Measurements from ENCODE around the gene ASPHD1.
A peak's percentile ranks its signal among the peaks of the same experiment; 100 is the strongest.
"Not testable (repeated sequence)": the region's sequence is repeated elsewhere in the genome, so short reads cannot be mapped to it uniquely, and the experiment has no call there.

Gene ASPHD1

GRCh38 chr16:29877266-29877961 lies 22.9 kb upstream of the ASPHD1 start:
- peak; percentile 36 for DNase-seq (ENCODE audit: low read depth)

GRCh38 chr16:29878172-29878571 lies 22.1 kb upstream of the ASPHD1 start:
- no peak for DNase-seq (ENCODE audit: low read depth)

- no peak for DNase-seq (ENCODE audit: low read depth)
Measured at GRCh38 chr16:29881050-29881449, 19.2 kb upstream of the ASPHD1 start.

GRCh38 chr16:29883987-29884386 lies 16.3 kb upstream of the ASPHD1 start:
- DNase-seq (ENCODE audit: low read depth) = no peak

GRCh38 chr16:29889372-29889771 lies 10.9 kb upstream of the ASPHD1 start:
- not testable (repeated sequence) for DNase-seq (ENCODE audit: low read depth)

DNA sequence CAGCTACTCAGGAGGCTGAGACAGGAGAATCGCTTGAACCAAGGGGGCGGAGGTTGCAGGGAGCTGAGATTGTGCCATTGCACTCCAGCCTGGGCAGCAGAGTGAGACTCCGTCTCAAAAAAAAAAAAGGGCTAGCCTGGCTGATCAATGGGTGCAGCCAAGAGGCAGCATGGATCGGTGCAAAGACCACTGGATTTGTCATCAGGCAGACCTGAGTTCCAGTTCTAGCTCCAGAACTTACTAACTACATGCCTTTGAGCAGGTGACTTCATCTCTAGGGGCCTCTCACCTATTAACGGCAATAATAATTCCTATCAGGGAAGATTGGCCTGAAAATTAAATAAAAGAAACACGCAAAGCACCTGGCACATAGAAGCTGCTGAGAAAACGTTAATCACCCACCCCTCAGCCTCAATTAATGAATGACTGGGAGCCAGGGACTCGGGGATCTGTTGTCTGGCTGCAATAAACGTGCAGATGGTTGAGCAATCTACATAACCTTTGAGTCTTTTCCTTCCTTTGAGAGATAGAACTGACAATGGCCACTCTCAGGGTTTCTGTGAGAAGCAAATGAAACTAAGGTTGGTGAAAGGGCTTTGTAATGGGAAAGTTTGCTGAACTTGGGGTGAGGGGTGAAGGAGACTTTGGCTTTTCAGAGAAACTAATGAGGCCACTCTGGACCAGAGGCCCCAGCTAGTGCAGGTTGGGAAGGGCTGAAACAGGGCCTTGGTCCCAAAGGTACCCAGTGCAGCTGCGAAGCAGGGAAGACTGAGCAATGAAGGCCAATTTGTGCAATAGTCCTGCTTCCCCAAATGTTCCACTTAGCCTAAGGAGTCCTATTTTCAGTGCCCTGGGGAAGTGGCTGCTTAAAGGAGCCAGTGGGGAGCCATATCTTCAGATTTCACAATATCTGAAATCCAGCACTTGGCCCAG lies 8.5 kb upstream of the ASPHD1 start:
- DNase-seq (ENCODE audit: low read depth) = no peak

- DNase-seq (ENCODE audit: low read depth) = no peak
Measured at GRCh38 chr16:29892458-29892813, 7.9 kb upstream of the ASPHD1 start.

- no peak for DNase-seq (ENCODE audit: low read depth)
Measured at GRCh38 chr16:29893553-29893952, 6.7 kb upstream of the ASPHD1 start.

DNA sequence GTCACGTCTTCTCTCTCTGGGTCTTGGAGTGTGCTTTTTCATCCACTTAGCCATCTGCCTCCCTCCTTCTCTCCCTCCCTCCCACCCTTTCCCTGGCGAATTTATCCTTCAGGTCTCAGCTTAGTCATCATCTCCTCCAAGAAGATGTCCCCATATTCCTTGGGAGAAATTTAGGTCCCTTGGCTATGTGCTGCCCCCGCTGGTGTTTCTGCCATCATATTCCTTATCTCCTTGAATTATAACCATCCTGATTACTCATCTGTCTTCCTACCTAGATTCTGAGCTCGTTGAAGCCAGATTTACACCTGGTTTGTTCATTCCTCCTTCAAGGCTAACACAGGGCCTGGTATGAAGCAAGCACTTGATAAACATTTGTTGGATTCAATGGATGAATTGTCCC lies 5.9 kb upstream of the ASPHD1 start:
- no peak for DNase-seq (ENCODE audit: low read depth)

DNA sequence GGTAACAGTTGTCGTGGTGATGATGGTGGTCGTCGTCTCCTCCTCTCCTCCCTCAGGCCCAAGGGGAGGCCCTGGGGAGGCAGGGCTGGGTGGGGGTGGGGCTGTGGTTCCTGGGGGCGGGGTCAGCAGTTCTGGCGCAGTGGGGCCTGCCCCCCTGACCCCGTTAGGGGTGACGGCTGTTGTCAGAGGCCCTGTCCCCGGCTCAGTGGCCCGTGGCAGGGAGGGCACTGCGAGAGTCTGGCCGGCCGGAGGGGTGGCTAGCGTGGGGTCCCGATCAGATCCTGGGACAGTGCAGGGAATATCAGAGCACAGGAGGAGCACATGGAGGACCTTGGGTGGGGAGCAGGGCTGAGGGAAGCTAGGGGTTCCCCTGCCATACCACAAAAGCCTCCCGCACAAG lies 3.4 kb upstream of the ASPHD1 start:
- DNase-seq (ENCODE audit: low read depth) = no peak

- no peak for DNase-seq (ENCODE audit: low read depth)
Measured at GRCh38 chr16:29897333-29897732, 3.0 kb upstream of the ASPHD1 start.

GRCh38 chr16:29898135-29898803 lies 2.0 kb upstream of the ASPHD1 start:
- no peak for DNase-seq (ENCODE audit: low read depth)

DNA sequence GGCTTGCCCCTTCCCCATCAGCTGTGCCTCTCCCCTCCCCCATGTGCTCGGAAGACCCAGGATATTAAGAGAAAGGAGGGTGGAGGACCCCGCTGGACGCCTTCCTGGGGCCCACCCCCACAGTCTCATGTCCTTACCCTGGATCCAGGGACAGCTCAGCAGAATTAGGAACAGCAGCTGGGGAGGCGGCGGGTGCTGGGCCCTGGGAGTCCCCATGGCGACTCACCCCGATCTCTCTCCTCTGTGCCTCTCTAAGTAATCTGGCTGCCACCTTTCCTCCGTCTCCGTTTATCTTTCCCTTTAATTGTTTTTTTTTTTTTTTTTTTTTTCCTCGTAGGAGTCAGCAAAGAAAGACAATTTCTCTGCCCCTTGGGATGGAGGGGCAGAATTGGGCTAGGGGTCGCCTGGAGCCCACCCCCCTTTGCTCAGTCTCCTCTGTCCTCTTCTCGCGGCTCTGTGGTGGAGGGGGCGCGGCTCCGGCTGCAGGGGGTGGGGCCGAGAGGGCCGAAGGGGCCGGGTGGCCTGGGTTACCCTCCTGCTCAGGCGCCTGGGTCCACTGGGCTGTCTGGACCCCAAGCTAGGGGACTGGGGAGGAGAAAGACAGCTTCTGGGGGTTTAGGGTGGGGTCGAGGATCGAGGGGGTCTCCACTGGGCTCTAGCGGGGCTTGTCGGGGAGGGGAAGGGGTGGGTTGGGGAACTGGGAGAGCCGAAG lies 1.3 kb upstream of the ASPHD1 start:
- DNase-seq (ENCODE audit: low read depth) = no peak

DNA sequence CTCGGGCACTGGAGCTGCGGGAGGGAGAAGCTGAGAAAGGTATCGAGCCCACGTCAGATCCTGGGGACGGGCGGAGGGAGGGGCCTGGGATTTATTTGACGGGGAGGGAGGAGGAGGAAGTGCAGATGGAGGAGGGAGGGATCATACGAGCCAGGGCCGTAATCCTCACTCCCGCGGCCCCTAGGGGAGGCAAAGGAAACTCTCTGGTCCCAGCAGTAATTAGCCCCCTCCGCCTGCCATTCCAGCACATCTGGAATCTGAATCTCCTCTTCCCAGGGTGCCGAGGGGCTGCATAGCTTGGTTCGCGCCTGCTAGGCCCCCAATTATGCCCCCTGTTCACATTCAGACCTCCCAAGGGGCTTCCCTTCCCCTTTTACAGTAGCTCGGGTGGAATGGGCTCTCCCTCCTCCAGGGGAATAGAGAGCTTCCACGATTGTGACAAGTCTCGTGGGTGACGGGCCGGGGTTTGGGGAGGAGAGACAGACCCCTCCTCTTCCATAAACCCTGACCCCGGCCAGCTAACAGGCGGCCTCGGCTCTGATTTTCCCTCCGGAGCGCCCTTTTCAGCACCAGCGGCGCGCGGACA lies 679 bp upstream of the ASPHD1 start, which contains the start of gene SEZ6L2:
SEZ6L2 (minus strand) TSS at position 35 of the 586 bp plus-strand sequence. CDS start 531 bp downstream, outside the sequence.
- no peak for DNase-seq (ENCODE audit: low read depth)

DNA sequence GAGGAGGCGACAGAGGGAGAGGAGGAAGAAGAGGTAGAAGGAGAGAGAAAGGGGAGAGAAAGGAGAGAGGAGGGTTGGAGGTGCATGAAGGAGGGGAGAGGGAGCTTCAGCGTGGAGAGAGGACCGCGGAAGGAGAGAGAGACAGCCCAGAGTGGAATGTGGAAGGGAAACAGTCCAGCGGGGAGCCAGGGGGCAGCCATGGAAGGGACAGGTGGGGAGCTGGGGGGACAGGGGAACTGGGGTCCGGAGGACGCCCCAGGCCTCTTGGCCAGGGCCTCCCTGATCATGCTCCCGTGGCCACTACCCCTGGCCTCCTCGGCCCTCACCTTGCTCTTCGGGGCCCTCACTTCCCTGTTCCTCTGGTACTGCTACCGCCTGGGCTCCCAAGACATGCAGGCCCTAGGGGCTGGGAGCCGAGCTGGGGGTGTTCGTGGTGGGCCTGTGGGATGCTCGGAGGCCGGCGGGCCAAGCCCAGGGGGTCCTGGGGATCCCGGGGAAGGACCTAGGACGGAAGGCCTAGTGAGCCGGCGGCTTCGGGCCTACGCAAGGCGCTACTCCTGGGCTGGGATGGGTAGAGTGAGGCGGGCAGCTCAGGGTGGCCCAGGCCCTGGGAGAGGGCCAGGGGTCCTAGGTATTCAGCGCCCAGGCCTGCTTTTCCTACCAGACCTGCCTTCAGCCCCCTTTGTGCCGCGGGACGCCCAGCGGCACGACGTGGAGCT lies 759 bp downstream of the ASPHD1 start:
- DNase-seq (ENCODE audit: low read depth) = no peak

DNA sequence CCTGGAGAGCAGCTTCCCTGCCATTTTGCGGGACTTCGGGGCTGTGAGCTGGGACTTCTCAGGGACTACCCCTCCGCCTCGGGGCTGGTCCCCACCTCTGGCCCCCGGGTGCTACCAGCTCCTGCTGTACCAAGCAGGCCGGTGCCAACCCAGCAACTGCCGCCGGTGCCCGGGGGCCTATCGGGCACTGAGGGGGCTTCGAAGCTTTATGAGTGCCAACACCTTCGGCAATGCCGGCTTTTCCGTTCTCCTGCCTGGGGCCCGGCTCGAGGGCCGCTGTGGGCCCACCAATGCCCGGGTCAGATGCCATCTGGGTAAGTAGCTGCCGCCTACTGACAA lies 1.3 kb downstream of the ASPHD1 start:
- DNase-seq (ENCODE audit: low read depth) = no peak

GRCh38 chr16:29903590-29903989 lies 3.3 kb downstream of the ASPHD1 start:
- no peak for DNase-seq (ENCODE audit: low read depth)

- no peak for DNase-seq (ENCODE audit: low read depth)
Measured at GRCh38 chr16:29904947-29905346, 4.7 kb downstream of the ASPHD1 start.

GRCh38 chr16:29905668-29906067 lies 5.4 kb downstream of the ASPHD1 start:
- no peak for DNase-seq (ENCODE audit: low read depth)

DNA sequence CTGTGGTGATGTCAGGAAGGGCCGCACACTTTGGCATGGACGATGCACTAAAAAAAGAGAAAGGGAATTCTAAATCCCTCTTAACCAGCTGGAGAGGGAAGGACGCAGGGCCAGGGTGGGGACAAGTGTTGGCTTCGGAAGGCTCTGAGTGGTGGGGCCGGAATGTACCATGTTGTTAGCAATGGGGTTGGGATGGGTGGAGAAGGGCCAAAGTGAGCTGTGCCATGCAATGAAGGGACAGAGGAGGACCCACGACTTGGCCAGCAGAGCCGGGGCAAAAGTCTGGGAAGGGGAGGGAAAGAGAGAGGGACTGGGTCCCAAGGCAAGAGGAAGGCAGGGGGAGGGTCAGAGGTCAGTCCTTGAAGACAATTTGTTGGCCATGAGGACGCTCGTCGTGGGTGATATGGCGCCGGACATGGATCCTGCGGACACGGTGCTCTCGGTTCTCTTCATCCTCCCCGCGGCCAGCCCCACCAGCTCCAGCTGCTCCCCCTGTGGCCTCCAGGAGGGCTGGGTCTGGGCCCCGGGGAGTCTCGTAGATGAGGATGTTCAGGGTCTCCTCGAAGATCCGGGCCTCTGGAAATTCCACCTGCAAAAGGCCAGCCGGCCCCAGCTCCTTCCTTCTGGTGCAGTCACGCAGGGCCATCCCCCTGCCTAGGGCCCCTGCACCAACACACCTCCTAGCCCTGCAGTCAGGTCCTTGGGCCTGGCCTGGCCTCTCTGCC lies 6.4 kb downstream of the ASPHD1 start:
- no peak for DNase-seq (ENCODE audit: low read depth)
